ENCODE data around the gene SEMA3E.
"Not testable (repeated sequence)": the region's sequence is repeated elsewhere in the genome, so short reads cannot be mapped to it uniquely, and the experiment has no call there.

Gene SEMA3E

DNA sequence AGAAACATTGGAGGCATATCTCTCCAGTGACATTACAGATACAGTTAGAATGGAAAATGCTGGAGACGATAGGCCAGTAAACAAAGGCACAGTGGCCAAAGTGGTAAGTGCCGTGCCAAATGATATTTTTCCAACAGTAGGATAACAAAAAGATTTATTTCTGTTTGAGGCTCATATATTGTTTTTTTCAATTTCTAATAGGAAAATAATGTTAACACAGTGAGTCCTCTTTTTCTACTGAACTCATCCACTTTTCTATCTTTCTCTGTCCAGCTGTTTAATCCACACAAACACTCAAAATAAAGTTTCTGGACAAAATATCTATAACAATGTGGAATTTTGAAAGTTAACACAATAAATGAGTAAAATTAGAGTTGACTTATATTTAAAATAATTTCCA, 201.3 kb downstream of the SEMA3E start:
- no peak for DNase-seq

DNA sequence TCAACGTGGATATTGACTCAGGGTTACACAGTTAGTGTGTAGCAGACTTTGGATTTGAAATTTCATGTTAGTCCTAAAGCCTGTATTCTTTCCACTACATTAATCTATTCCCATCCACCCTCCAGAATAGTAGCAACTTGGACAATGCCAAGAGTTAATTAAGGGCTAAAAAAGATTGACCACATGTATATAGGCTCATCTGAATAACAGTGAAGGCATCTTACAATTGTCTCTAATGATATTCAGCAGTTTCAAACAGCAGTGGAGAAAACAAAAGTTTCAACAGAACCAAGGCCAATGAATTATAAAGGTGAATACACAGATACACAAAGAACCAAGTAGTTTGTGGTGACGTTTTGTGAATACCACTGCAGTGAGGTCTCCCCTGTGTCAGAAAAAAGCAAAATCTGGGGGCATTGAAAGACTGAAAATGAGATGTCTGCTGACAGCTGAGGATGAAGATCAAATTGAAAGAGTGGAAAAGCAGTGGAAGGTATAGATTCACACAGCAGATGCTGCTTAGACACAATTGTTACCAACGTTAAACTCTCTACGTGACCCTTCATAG, 202.8 kb downstream of the SEMA3E start:
- no peak for DNase-seq

DNA sequence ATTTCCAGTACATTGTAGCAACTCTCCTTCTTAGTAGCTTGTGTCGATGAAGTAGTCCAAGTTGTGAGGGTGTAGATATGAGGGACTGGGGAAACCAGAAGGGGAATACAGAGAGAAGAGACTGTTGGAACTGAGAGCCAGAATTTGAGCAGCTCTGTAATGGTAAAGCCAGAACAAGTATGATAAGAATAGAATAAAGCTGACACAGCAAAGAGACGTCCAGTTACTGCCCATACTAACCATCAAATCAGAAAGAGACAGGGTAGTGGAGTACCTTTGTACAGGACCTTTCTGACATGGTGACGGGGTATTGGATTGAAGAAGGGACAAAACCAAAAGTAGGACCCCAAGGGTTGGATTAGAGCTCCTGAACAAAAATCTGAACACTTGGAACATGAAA, 206.0 kb downstream of the SEMA3E start:
- no peak for DNase-seq

- DNase-seq, result no peak
Measured at GRCh38 chr7:83439026-83439425, 209.9 kb downstream of the SEMA3E start.

- not testable (repeated sequence) for DNase-seq
Measured at GRCh38 chr7:83430289-83430688, 218.7 kb downstream of the SEMA3E start.

DNA sequence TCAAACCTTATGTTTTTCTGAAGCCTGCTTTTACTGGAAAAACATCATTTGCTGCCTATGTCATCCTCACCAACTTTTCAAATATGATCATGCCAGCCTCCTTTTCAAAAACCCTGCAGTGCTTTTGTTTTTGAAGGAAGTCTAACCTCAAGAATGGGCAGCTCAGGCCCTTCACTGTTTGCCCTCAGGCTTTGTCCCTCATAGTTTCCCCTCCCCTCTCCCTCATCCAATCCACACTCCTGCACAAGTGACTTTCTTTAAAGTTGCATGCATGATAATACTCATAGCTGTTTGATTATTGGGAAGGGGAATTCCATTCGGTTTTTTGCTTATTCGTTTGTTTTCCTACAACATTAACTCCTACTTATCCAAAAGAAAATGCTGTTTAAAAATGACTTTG, 219.4 kb downstream of the SEMA3E start:
- no peak for DNase-seq

DNA sequence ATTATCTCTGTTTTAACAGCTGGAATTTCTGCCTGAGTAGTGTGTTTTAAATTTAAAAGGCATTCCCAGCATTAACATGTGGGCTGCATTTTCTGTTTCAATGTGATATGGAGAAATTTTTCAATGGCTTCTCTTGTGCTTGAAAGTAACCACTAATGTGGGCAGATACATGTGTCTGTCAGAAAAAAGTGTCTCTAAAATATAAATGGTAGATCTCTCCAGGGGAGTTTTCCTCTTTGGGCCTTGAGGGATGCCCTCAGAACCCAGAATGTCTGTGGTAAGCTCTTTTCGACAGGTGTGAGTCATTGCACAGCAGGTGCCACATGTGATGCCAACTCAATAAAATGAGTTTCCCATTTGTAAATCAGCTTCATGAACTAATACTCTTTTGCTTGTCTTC, 221.1 kb downstream of the SEMA3E start:
- no peak for DNase-seq

GRCh38 chr7:83426325-83426724, 222.6 kb downstream of the SEMA3E start:
- no peak for DNase-seq

- DNase-seq, result no peak
Measured at GRCh38 chr7:83419013-83419412, 229.9 kb downstream of the SEMA3E start.

GRCh38 chr7:83415840-83416239, 233.1 kb downstream of the SEMA3E start:
- DNase-seq, result no peak

DNA sequence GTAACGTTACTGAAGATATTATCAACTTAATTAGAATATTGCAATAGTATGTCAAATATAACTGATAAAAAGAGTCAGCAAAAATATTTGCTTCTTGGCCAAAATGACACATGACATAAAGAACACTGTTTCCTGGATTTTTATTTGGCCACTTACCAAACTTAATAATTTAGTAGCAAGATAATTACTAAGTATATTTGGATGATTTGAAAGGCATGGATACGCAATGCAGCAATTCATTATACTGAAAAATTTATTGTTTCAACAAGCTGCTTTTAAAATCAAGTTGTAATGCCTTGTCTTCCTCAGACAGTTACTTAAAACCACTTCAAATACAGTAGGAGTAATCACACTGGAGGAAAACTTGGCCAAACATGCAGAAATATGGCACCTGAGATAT, 234.0 kb downstream of the SEMA3E start:
- no peak for DNase-seq

GRCh38 chr7:83413831-83414230, 235.1 kb downstream of the SEMA3E start:
- DNase-seq, result no peak

DNA sequence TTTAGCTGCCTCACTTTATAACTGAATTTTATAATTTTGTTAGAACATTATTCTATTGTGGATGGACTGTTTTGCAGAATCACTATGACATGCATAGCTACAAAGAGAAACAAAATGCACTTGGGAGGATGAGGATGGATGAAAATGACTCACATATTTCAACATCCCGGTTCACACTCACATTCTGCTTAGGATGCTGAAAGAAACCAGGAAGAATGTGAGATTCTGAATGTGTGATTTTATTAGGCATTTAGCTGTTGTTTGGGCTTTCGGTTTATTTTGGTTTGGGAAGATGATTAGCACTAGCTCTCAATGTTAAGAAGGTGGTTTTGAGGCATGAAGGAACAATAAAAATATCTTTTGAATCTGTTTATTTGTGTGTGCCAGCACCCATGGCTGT, 235.5 kb downstream of the SEMA3E start:
- DNase-seq, result no peak

DNA sequence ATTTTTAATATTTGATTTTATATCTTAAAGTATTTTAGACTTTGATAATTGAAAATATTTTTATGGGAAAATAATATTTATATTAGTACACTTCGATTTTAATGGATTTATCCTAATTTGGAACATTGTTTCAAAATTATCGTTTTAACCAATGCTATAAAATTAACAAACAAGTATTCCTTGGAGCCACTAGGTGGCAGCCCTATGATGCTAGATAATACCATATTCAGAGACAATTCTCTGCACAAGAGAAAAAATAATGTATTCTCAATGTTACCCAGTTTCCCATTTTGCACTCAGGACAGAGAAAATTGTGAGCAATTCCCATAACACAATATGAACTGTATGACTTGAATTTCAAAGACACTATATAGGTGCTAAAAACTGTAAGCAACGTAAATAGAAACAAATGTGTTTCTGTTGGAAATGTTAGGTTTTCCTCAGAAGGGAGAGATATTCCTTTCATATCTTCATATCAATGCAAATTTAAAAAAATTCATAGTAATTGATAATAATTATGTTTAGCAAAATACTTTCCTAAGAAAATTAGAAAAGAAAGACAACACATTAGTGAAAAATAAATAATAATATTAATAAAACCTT, 237.8 kb downstream of the SEMA3E start:
- DNase-seq, result no peak

- no peak for DNase-seq
Measured at GRCh38 chr7:83394776-83395175, 254.2 kb downstream of the SEMA3E start.

DNA sequence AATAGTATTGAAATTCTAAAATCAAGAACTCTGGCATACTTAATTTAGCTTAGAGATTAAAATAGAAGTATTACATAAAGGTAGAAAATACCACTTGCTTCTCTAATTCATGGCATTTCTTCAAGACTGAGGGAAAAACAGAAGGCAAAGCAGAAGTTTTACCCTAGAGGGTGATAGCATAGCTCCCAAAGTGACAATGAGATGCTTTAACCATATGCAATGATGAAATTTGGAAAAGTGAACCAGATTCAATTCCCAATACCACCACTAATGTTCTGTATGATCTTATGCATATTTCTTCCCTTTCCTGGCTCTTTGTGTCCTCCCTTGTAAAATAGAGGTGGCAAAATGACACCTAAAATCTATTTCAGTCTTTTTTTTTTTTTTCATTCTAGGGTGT, 260.5 kb downstream of the SEMA3E start:
- DNase-seq, result no peak

GRCh38 chr7:83366629-83367028, 282.3 kb downstream of the SEMA3E start:
- DNase-seq, result no peak

- no peak for DNase-seq
Measured at GRCh38 chr7:83365746-83366145, 283.2 kb downstream of the SEMA3E start.

DNA sequence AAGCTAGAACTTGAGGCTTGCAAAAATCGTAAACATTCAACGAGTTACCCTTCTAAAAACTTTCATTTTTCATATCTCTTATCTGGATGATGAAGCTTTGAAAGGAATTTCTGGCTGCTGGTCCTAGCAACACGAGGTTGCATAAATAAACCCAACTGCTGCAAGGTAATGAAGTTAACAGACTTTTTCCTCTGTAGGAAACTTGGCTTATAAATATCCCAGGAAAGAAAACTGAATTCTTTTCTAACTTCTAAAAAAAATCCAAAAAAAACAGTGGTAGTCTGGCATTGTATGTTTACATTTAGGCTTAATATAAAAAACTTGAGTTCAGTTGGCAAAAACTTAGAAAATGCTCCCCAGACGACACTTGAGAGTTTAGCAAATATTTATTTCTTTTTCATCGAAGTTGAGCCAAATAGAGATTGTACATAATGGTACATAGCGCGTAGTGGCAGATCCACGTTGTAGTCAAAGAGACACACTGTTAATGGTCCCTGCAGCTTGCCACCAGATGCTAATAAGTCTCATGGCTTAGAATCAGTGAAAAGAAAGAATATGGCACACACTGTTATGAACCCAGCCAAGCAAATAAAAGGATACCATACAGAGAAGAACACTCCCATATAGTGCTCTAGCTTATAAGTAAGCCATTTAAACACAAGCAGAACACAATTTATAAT, 285.9 kb downstream of the SEMA3E start:
- no peak for DNase-seq

DNA sequence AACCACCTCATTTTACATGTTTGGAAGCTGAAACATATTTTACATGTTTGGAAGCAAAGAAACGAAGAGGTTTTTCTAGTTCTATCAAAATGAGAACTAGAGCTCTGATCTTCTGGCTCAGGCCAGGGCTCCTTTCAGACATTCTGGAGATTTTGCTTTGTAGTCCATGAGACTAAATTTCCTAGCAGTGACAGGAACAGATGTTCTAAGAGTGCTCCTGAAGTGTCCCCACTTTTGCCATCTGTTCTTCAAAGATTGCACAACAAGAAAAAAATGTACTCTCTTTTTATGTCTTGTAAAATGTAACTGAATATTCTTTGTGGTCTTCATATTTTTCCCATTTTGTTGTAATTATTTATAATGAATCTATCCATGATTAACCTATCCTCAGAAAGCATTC, 289.8 kb downstream of the SEMA3E start:
- DNase-seq, result no peak

DNA sequence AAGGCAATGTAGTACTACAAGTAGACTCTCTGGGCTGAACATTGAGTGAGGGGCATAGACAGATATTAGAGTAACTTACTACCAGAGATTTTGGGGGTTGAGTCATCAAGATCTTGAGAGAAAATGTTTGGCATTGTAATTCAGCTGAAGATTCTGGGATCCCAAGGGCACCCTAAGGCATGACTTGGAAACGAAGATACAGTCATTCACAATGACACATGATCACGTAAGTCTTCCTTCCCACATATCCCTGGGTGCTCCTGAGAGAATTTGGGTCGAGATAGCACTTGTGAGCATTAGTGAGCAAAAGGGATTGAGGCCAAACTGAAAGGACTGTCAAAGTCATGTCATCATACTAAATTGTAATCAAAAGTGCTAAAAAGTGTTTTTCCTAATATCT, 293.8 kb downstream of the SEMA3E start:
- DNase-seq, result no peak

DNA sequence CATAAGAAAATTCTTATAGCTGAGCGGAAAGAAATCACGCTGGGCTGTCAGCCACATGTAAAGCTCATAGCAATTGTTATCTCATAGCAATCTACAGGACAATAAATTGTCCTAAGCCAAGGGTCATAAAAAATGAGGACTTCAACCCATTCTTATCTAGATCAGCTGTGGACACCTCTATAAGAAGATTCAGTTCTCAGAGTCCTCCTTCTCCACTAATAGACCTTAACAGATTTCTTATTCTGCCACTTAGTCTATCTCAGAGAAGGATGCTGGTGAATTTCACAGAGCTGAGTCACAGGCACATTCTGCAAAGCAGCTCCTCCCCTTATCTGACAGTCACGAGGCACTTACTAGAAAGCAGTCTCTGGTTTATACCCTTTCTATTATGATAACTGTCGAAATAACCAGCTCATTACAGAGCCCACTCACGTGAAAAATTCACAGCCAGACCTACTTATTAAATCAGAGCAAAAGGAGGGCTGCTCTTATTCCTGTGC, 300.9 kb downstream of the SEMA3E start:
- DNase-seq, result no peak

- DNase-seq, result no peak
Measured at GRCh38 chr7:83339907-83340306, 309.0 kb downstream of the SEMA3E start.

DNA sequence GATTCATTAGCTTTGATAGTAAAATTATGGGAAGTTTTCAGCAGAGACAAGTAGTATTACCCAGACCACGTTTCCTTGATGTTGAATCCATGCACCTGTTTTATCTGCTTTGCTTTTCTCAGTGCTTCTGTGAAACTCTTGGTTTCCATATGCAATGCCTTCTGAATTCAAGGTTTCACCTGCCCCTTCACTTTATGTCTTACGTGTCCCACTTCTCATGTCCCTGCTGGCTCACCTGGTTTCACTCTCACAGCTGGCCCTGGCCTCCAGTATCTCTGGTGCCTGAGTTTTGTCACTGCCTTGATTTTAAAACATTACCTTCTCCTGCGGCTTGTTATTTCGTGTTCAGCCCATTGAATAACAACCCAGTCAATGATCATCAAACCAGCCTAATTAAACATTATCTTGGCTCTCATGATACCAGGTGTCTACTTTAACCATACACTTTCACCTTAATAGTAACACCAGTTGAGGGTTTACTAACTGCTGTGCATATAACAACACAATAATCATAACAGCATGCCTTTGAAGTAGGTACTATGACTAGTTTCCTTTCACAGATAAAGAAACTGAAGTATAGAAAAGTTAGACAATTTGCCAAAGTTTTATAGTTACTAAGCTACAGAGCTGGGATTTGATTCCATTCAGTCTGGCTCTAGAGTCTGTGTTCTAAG, 310.5 kb downstream of the SEMA3E start:
- DNase-seq, result no peak
